Measurements from ENCODE around the gene CUX1.
"Not testable (repeated sequence)": the region's sequence is repeated elsewhere in the genome, so short reads cannot be mapped to it uniquely, and the experiment has no call there.

Gene CUX1

GRCh38 chr7:102024769-102025391 lies 207.5 kb downstream of the CUX1 start:
- no peak for TF ChIP-seq SUZ12 (IDR thresholded peaks at IDR 0.05; ENCODE audit: extremely low read depth, insufficient read depth, insufficient read length)
- no peak for TF ChIP-seq YY1 (IDR thresholded peaks at IDR 0.05; ENCODE audit: insufficient read depth, insufficient read length)
- TF ChIP-seq ZNF274 (IDR thresholded peaks at IDR 0.05; ENCODE audit: low read depth, low read length), result no peak
- H3K36me3 ChIP-seq (ENCODE audit: insufficient read depth, insufficient read length, low read length), result peaks cover 14% of the 10 kb centered on the region
- H3K27me3 ChIP-seq (ENCODE audit: insufficient read depth, insufficient read length), result no peaks in the 10 kb centered on the region
- no peak overlapping the region for H3K4me3 ChIP-seq (ENCODE audit: insufficient read length, low read depth)
- no peak overlapping the region for H3K9ac ChIP-seq (ENCODE audit: insufficient read length, low read depth)
- no peak for DNase-seq (ENCODE audit: low read depth, low spot score)
- H3K9me3 ChIP-seq (ENCODE audit: insufficient read depth, low read length), result no peaks in the 10 kb centered on the region
- H3K4me1 ChIP-seq (ENCODE audit: insufficient read depth, insufficient read length), result no peaks in the 10 kb centered on the region

- peaks cover 14% of the 10 kb centered on the region for H3K36me3 ChIP-seq (ENCODE audit: insufficient read depth, insufficient read length, low read length)
- not testable (repeated sequence) for H3K4me1 ChIP-seq (ENCODE audit: insufficient read depth, insufficient read length); DNase-seq (ENCODE audit: low read depth, low spot score); H3K4me3 ChIP-seq (ENCODE audit: insufficient read length, low read depth); H3K27me3 ChIP-seq (ENCODE audit: insufficient read depth, insufficient read length); H3K9me3 ChIP-seq (ENCODE audit: insufficient read depth, low read length); H3K9ac ChIP-seq (ENCODE audit: insufficient read length, low read depth)
Measured at GRCh38 chr7:102025777-102026176, 208.4 kb downstream of the CUX1 start.

- no peak for TF ChIP-seq ZNF274 (IDR thresholded peaks at IDR 0.05; ENCODE audit: low read depth, low read length)
- TF ChIP-seq SUZ12 (IDR thresholded peaks at IDR 0.05; ENCODE audit: extremely low read depth, insufficient read depth, insufficient read length), result no peak
- no peak for TF ChIP-seq YY1 (IDR thresholded peaks at IDR 0.05; ENCODE audit: insufficient read depth, insufficient read length)
- no peaks in the 10 kb centered on the region for H3K9me3 ChIP-seq (ENCODE audit: insufficient read depth, low read length)
- H3K4me3 ChIP-seq (ENCODE audit: insufficient read length, low read depth), result no peak overlapping the region
- no peak for DNase-seq (ENCODE audit: low read depth, low spot score)
- no peaks in the 10 kb centered on the region for H3K27me3 ChIP-seq (ENCODE audit: insufficient read depth, insufficient read length)
- H3K36me3 ChIP-seq (ENCODE audit: insufficient read depth, insufficient read length, low read length), result peaks cover 12% of the 10 kb centered on the region
- H3K9ac ChIP-seq (ENCODE audit: insufficient read length, low read depth), result no peak overlapping the region
- no peaks in the 10 kb centered on the region for H3K4me1 ChIP-seq (ENCODE audit: insufficient read depth, insufficient read length)
Measured at GRCh38 chr7:102028206-102028826, 210.9 kb downstream of the CUX1 start.

- Histone ChIP-seq H3K4me3 (ENCODE audit: insufficient read length, low read depth) (no peak overlapping the region), H3K4me1 (ENCODE audit: insufficient read depth, insufficient read length) (no peaks in the 10 kb centered on the region), H3K9me3 (ENCODE audit: insufficient read depth, low read length) (no peaks in the 10 kb centered on the region), H3K36me3 (ENCODE audit: insufficient read depth, insufficient read length, low read length) (peaks cover 12% of the 10 kb centered on the region), H3K27me3 (ENCODE audit: insufficient read depth, insufficient read length) (no peaks in the 10 kb centered on the region), H3K9ac (ENCODE audit: insufficient read length, low read depth) (no peak overlapping the region)
- no peak for TF ChIP-seq SUZ12 (IDR thresholded peaks at IDR 0.05; ENCODE audit: extremely low read depth, insufficient read depth, insufficient read length)
- TF ChIP-seq ZNF274 (IDR thresholded peaks at IDR 0.05; ENCODE audit: low read depth, low read length), result no peak
- DNase-seq (ENCODE audit: low read depth, low spot score), result no peak
Measured at GRCh38 chr7:102029616-102030015, 212.2 kb downstream of the CUX1 start.

GRCh38 chr7:102030696-102031095 lies 213.3 kb downstream of the CUX1 start:
- TF ChIP-seq SUZ12 (IDR thresholded peaks at IDR 0.05; ENCODE audit: extremely low read depth, insufficient read depth, insufficient read length) (no peak), YY1 (IDR thresholded peaks at IDR 0.05; ENCODE audit: insufficient read depth, insufficient read length) (no peak), ZNF274 (IDR thresholded peaks at IDR 0.05; ENCODE audit: low read depth, low read length) (no peak)
- H3K9ac ChIP-seq (ENCODE audit: insufficient read length, low read depth), result no peak overlapping the region
- H3K36me3 ChIP-seq (ENCODE audit: insufficient read depth, insufficient read length, low read length), result peaks cover 12% of the 10 kb centered on the region
- H3K4me3 ChIP-seq (ENCODE audit: insufficient read length, low read depth), result no peak overlapping the region
- no peak for DNase-seq (ENCODE audit: low read depth, low spot score)
- no peaks in the 10 kb centered on the region for H3K9me3 ChIP-seq (ENCODE audit: insufficient read depth, low read length)
- H3K27me3 ChIP-seq (ENCODE audit: insufficient read depth, insufficient read length), result no peaks in the 10 kb centered on the region
- H3K4me1 ChIP-seq (ENCODE audit: insufficient read depth, insufficient read length), result no peaks in the 10 kb centered on the region

- no peak overlapping the region for H3K4me3 ChIP-seq (ENCODE audit: insufficient read length, low read depth)
- no peak overlapping the region for H3K9ac ChIP-seq (ENCODE audit: insufficient read length, low read depth)
- H3K27me3 ChIP-seq (ENCODE audit: insufficient read depth, insufficient read length), result no peaks in the 10 kb centered on the region
- no peaks in the 10 kb centered on the region for H3K4me1 ChIP-seq (ENCODE audit: insufficient read depth, insufficient read length)
- DNase-seq (ENCODE audit: low read depth, low spot score), result no peak
- no peak for TF ChIP-seq YY1 (IDR thresholded peaks at IDR 0.05; ENCODE audit: insufficient read depth, insufficient read length)
- TF ChIP-seq ZNF274 (IDR thresholded peaks at IDR 0.05; ENCODE audit: low read depth, low read length), result no peak
- TF ChIP-seq SUZ12 (IDR thresholded peaks at IDR 0.05; ENCODE audit: extremely low read depth, insufficient read depth, insufficient read length), result no peak
- no peaks in the 10 kb centered on the region for H3K9me3 ChIP-seq (ENCODE audit: insufficient read depth, low read length)
- H3K36me3 ChIP-seq (ENCODE audit: insufficient read depth, insufficient read length, low read length), result peaks cover 3% of the 10 kb centered on the region
Measured at GRCh38 chr7:102036958-102037357, 219.5 kb downstream of the CUX1 start.

GRCh38 chr7:102039706-102040105 lies 222.3 kb downstream of the CUX1 start:
- Histone ChIP-seq H3K9ac (ENCODE audit: insufficient read length, low read depth) (no peak overlapping the region), H3K36me3 (ENCODE audit: insufficient read depth, insufficient read length, low read length) (no peaks in the 10 kb centered on the region), H3K27me3 (ENCODE audit: insufficient read depth, insufficient read length) (no peaks in the 10 kb centered on the region), H3K4me3 (ENCODE audit: insufficient read length, low read depth) (no peak overlapping the region), H3K9me3 (ENCODE audit: insufficient read depth, low read length) (no peaks in the 10 kb centered on the region), H3K4me1 (ENCODE audit: insufficient read depth, insufficient read length) (no peaks in the 10 kb centered on the region)
- TF ChIP-seq YY1 (IDR thresholded peaks at IDR 0.05; ENCODE audit: insufficient read depth, insufficient read length) (no peak), SUZ12 (IDR thresholded peaks at IDR 0.05; ENCODE audit: extremely low read depth, insufficient read depth, insufficient read length) (no peak), ZNF274 (IDR thresholded peaks at IDR 0.05; ENCODE audit: low read depth, low read length) (no peak)
- no peak for DNase-seq (ENCODE audit: low read depth, low spot score)

Data from NT2/D1 (cell line).